ENCODE results near the gene HMGXB4.

DNA sequence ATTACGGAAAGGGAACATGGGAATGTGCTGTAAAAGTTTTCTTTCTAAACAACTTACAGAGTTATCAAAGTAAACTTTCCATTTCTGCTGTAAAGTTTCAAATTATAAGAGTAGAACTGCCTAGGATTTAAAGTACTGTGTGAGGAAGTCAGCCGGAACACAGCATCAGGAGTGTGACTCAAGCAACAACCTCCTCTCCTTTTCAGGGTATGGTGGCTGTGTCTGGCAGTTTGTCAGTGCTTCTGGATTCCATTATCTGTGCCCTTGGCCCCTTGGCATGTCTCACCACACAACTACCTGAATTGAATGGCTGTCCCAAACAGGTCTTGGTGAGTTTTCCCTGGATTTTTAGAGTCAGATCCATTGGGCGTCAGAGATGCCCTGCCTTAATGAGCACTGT, 35.5 kb downstream of the HMGXB4 start:
- TF ChIP-seq EP300 (IDR thresholded peaks at IDR 0.05) (no peak), POLR2AphosphoS5 (IDR thresholded peaks at IDR 0.05) (no peak), POLR2A (IDR thresholded peaks at IDR 0.05) (no peak)
- TF ChIP-seq, protein P1, sequence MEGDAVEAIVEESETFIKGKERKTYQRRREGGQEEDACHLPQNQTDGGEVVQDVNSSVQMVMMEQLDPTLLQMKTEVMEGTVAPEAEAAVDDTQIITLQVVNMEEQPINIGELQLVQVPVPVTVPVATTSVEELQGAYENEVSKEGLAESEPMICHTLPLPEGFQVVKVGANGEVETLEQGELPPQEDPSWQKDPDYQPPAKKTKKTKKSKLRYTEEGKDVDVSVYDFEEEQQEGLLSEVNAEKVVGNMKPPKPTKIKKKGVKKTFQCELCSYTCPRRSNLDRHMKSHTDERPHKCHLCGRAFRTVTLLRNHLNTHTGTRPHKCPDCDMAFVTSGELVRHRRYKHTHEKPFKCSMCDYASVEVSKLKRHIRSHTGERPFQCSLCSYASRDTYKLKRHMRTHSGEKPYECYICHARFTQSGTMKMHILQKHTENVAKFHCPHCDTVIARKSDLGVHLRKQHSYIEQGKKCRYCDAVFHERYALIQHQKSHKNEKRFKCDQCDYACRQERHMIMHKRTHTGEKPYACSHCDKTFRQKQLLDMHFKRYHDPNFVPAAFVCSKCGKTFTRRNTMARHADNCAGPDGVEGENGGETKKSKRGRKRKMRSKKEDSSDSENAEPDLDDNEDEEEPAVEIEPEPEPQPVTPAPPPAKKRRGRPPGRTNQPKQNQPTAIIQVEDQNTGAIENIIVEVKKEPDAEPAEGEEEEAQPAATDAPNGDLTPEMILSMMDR (IDR thresholded peaks at IDR 0.05): no peak
